Mammary epithelial cell (primary cell): ENCODE results near the gene PCNX2.

Source experiments
- EZH2 ChIP-seq: IDR thresholded peaks from 2 replicates; pipeline ENCODE4 v1.6.1; 2012; ENCODE audit warnings: low read length, inconsistent platforms, borderline replicate concordance
- TF ChIP-seq, protein P1 (sequence below), 2 donors: IDR thresholded peaks in 1 of 2; conservative IDR thresholded peaks in 1 of 2; 2 replicates each; pipeline ENCODE4 v1.5.1; 2011 to 2012; ENCODE audit warnings: inconsistent platforms in 2 of 2, low read length in 2 of 2, mild to moderate bottlenecking in 2 of 2, control low read depth in 1 of 2, low read depth in 1 of 2; ENCODE audit not compliant: insufficient read depth in 1 of 2; ENCODE audit errors: extremely low read depth in 1 of 2

DNA sequence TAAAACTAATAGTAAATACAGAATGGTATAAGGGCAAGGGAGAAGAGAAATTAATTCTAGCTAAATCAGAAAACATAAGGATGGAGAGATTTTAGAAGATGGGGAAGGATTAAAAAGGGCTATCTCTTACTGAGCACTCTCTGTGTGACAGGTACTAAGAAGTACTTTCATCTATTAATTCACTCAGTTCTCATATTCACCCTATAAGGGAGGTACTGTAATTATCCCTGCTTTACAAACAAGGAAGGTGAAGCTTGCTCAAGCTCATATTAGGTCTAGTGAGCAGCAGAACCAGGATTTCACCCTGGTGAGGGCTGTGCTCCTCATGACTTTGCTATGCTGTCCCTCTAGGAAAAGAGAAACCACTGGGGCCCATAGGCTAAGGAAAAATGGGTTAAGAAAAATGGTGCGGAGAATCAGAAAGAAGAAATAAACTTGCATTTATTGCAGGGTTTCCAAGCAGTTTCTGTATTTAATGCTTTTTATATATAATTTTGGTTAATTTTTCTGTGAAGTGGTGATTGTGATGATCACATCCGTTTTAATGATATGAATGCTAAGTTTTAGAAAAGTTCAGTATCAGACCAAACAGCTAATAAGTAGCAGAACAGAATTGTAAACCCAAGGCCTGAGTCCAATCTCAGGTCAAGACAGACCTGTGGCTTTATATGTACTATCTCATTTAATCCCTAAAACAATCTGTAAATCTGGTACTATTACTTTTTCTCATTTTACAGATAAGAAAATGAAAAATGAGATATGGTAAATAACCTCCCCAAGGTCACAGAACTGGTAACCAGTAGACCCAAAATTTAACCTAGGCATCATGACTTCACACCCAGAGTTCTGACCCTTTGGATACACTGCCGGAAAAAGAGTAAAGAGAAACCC is 1.7 kb downstream of the PCNX2 start:
- TF ChIP-seq, protein P1, sequence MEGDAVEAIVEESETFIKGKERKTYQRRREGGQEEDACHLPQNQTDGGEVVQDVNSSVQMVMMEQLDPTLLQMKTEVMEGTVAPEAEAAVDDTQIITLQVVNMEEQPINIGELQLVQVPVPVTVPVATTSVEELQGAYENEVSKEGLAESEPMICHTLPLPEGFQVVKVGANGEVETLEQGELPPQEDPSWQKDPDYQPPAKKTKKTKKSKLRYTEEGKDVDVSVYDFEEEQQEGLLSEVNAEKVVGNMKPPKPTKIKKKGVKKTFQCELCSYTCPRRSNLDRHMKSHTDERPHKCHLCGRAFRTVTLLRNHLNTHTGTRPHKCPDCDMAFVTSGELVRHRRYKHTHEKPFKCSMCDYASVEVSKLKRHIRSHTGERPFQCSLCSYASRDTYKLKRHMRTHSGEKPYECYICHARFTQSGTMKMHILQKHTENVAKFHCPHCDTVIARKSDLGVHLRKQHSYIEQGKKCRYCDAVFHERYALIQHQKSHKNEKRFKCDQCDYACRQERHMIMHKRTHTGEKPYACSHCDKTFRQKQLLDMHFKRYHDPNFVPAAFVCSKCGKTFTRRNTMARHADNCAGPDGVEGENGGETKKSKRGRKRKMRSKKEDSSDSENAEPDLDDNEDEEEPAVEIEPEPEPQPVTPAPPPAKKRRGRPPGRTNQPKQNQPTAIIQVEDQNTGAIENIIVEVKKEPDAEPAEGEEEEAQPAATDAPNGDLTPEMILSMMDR (conservative IDR thresholded peaks at IDR 0.05 in 1 of 2, IDR thresholded peaks at IDR 0.05 in 1 of 2; ENCODE audit: extremely low read depth in 1 of 2, insufficient read depth in 1 of 2, low read depth in 1 of 2, low read length in 2 of 2): no peak
- no peak for TF ChIP-seq EZH2
